Activated T-helper 9 cell treated with anti-CD3 and anti-CD28 coated beads, Interleukin-2, amount 50 U/mL, for 16 hours (primary cell): ENCODE data around the gene MTMR3.

Experiments used
- DNase-seq: peaks from one replicate; pipeline ENCODE4 v3.0.0-alpha.2; 2020; ENCODE audit warnings: low read depth

MTMR3 gene

DNA sequence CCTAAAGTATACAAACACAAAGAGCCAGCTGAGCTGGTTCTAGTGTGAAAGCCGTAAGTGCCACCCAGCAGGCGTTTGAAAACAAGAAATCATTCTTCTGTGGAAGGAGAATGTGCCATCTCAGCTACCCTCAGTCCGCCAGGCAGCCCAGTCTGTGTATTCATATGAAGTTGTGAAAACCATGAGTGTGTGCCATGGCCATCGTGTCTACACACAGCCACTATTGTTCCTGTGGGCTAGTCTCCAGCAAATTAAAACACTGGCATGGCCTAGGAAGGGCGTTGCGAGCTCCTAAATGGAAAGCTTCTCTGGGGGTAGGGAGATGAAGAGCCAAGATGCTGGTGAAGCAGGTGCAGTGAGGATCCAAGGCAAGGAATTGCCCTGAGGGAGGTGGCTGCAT is 145.8 kb downstream of the MTMR3 start:
- no peak for DNase-seq

DNA sequence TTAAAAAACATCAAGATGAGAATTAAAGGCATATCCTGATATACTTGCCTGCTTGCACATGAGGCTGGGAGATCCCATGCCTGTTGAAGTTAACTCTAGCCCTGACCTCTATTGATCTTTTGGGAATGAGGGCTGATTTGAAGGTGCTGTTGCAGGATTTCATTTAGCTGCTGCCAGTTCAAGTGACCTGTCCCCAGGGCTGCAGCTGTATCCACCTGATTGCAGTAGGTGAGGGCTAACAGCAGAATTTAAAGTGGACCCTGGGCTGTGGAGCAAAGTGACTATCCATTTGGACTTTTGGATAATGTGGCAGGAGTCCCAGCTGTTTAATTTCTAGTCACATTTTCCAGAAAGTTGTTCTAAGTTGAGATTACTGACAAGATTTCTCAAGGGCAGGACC is 146.5 kb downstream of the MTMR3 start:
- DNase-seq: no peak

DNA sequence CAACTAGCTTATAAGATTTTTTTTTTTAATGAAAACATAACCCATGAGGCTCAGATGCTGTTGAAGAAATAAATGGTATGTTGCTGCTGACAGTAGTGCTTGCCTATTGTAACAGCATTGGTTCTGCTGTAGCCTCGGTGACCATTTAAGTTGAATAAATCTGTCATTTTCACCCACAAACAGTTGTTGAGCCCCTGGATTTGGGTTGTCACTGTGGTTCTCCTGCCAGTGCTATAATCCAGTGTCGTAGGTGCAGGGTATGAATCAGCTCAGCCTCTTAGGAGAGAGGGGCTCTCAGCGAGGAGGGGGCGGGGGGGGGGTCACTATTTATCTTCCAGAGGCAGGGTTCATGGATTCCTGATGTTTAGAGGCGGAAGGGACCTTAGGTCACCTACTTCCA is 147.4 kb downstream of the MTMR3 start:
- no peak for DNase-seq

DNA sequence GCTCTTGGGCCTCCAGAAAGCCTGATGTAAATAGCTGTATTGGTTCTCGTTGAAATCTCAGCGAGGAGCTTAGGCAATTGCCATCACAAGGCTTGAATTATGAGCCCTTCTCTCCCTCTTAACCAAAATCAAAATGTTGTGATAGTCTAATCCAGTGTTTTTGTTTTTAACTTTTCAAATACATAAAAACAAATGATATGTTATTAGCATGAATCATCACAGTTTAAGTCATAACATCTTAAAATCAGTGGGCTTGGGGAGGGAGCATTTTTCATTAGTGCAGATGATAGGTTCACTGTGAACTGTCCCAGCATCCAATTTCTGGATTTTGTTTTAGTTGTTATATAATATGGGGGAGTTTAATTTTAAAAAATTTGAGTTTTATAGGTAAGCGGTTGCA is 148.4 kb downstream of the MTMR3 start:
- DNase-seq: no peak

DNA sequence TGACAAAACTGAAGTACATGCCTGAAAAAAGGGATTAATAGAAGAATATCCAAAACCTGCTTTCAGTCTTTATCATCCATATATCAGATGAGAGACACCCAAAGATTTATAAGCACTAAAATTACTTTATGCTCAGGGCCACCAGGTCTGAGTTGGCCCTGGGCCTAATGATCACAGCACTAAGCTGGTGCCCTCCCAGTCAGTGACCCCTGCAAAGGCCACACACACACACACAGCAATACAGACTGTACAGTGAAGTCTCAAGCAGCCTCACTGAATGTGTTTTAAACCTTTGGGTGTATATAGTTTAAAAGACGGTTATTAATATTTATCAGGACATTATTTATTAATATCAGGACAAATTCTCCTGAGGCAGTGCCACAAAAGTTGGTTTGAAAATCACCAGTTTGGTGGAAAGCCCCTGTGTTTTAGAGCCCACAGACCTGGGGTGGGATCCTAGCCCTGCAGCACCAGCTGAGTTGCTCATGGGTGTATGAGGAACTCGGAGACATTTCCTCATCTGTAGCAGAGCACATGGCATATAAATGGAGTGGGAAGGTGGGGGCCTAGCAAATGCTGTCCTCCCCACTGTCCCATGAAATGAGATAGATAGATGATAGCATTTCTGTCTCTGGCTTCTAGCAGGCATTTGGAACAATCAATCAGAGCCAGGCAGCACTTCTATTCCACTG is 148.9 kb downstream of the MTMR3 start:
- no peak for DNase-seq

DNA sequence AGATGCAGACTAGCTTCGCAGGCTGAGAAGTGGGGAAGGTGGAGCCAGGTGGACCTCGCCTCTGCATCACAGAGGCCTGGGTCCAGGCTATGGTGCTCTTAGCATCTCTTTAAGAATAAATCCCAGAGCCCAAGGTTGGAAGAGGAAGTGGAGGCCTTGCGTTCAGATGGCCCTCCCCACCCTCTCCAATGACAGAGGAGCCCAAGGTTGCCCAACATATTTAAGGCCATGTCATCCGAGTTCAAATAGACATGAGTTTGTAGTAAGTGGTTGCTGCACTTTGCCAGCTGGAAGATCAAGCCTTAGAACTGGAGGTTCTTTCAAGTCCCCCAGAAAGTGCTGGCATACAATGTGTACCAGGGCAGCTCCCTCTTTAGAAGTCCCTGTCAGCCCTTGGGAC is 150.2 kb downstream of the MTMR3 start:
- DNase-seq: no peak

DNA sequence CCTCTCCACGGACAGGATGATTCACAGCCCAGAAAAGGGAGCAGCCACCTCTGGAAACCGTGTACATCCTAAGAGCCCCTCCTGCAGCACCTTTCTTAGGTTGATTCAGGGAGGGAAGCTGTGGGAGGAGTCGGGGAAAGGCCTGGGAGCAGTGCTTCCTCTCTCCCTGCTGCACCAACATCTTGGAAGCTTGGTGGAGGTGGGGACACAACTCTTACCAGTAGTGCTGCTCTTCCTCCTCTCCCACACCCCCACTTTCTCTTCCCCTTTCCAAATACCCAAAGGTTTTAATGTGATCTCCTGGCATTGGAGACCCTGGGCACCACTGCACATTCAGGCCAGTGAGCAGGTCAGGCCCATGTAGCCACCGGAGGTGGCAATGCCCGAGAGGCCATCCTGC is 150.9 kb downstream of the MTMR3 start:
- DNase-seq: no peak

DNA sequence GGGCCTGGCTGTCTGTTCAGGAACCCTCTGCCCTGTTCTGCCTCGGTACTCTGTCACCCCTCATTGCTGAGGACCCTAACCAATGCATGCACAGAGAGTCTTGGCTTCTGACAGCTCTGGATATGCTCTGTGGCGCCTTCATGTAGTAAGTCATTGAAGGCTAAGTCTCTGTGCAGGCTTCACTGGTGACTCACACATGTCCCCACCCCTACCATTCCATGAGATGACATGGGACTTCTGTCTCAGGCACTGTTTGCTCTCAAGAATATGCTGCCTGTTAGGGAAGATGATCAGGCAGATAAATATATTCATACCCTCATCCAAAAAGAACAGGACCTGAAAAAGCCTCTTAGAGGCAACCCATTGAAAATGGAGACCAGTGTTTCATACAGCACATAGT is 153.7 kb downstream of the MTMR3 start:
- no peak for DNase-seq

DNA sequence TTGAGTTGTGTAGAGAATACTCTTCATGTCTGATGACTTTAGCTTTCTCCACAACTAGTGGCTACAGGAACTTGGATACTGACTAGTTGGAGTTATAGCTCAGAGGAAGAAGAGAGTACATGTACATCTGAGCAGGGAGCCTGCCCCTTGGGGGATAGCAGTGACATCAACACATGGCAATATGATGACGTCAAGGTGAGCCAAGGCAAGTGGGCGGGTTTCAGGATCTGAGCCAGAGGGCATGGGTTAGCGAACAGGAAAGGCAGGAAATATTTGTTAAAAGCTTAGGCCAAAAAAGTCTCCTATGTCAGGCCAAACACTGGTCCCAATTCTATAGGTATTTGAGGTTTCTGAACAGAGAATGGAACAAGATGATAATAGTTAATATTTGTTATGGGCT is 155.2 kb downstream of the MTMR3 start:
- DNase-seq: no peak

DNA sequence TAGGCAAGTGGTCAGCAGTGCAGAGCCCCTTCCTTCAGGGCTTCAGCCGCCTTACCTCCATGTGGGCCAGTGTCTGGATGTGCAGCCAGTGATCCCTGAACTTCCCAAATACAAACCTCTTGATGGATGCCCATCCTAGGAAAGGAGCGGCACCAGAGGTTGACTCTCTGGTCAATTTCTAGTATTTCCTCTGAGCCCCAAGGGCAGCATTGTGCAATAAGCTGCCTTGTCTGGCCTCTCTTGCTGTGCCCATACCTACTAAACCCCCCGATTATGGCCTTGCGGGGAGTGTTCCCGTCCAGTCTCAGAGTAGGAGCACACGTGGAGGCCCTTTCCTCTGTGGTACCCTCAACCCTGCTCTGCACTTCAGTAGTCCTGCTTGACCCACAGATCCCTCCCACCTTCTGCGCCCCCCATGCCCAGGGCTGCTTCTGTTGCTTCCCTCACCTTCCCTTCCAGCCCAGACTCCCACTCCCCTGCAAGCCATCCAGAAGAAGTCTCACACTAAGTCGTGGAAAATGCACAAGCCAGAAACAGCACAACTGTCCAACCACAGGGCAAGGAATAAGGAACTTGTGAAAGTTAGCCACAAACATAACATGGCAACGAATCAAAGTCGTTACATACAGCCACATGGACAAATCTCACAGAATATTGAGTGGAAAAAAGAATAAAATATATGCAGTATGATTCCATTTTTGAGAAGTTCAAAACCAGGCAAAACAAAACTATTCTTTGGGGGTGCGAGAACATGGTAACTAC is 157.7 kb downstream of the MTMR3 start:
- DNase-seq: no peak

DNA sequence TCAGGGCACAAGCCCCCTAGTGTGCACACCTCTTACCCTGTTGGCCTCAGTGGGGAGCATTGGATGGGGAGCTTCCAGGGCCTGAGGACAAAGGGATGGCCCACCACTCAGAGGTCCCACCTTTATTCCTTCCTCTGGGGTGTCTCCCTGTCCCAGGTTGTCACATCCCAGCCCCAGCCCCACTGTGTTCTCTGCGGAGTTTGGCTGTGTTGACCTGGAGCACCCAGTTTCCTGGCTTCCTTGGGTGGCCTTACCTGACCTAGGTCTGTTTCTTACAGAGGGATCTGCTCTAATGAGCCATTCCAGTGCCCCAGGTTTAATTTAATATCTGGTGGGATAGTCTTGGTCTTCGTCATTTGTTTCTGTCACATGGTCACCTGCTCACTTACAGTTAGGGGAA is 158.5 kb downstream of the MTMR3 start:
- no peak for DNase-seq

DNA sequence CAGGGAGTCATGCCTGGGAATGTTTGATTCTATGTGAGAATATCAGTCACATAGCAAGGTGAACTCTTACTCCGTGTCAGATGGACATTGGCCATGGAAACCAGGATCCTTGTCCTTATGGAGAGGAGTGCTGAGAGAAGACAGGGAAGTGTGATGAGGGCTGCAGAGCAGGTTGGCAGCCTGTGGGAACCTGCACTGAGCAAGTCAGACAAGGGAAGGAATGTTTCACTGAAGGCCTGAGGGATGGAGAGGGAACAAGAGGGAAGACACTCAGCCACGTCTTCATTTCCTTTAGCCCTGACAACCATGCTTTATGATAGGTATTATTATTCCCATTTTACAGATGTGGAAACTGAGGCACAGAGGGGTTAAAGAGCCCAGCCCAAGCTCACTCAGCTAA is 158.9 kb downstream of the MTMR3 start:
- no peak for DNase-seq

DNA sequence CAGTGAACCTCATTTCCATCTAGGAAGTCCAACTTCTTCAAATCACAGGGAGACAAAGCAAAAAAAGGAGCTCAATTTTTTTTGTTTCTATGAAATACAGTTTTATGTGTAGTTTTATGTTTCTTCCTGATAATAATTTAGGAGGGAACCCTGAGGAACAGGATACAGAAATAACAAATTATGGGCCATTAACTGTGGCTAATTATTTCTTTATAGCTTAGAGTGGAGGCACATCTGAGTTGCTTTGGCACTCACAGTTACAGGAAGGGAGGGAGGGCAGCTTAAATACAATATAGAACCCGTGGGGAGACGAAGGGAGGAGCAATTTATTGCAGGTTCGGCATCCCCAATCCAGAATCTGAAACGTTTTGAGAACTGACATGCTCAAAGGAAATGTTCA is 160.2 kb downstream of the MTMR3 start:
- no peak for DNase-seq

DNA sequence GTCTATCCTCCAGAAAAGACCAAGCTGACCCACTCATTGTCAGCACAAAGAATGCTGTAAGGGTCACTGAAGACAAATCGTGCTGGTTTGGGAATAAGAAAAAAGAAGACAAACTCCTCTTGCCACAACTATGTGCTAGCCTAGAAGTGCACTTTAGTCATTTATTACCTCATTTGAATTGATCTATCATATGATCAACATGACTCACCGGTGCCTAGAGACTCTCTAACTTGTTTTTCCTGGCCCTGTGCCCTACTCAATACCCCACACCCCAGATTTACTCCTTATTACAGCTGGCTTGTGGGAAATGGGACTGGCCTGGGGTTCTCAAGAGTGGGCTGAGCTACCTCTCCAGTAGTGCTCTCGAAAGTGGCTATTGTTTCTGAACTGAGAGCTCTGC is 161.4 kb downstream of the MTMR3 start:
- DNase-seq: no peak

DNA sequence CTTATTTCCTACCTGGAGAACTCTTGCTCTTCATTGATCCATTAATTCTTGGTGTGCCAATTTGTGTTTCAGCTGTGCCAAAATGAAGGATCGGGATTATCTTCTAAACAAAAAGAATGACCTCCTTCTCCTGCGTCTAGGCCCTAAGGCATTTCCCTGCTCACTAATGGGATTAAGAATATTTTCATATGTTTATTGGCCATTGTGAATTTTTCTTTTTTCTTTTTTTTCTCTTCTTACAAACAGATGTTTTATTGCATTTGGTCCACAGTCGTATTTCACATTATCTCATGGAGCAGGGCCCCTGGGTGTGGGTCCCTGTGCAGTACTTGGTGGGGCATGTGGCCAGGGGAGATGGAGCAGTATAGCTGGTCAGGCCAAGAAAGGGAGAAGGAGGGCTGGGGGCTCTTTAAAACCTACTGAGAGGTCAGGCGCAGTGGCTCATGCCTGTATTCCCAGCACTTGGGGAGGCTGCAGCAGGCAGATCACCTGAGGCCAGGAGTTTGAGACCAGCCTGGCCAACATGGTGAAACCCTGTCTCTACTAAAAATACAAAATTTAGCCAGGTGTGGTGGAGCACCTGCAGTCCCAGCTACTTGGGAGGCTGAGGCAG is 162.0 kb downstream of the MTMR3 start:
- DNase-seq: no peak

DNA sequence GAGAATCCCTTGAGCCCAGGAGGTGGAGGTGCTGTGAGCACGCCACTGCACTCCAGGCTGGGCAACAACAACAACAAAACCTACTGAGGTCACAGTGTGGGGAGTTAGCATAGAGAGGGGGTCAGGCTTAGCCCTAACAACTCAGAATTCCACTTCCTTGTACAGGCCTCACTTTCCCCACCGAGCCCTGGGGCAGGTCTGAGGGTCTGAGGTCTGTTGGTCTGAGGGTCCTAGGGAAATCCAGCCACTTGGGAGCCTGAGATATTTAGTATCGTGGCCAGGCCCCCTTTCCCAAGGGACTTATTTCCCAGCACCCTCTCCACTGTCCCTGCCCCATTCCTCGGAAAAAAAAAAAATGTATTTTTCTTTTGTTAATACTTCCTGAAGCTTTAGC is 162.5 kb downstream of the MTMR3 start:
- no peak for DNase-seq

DNA sequence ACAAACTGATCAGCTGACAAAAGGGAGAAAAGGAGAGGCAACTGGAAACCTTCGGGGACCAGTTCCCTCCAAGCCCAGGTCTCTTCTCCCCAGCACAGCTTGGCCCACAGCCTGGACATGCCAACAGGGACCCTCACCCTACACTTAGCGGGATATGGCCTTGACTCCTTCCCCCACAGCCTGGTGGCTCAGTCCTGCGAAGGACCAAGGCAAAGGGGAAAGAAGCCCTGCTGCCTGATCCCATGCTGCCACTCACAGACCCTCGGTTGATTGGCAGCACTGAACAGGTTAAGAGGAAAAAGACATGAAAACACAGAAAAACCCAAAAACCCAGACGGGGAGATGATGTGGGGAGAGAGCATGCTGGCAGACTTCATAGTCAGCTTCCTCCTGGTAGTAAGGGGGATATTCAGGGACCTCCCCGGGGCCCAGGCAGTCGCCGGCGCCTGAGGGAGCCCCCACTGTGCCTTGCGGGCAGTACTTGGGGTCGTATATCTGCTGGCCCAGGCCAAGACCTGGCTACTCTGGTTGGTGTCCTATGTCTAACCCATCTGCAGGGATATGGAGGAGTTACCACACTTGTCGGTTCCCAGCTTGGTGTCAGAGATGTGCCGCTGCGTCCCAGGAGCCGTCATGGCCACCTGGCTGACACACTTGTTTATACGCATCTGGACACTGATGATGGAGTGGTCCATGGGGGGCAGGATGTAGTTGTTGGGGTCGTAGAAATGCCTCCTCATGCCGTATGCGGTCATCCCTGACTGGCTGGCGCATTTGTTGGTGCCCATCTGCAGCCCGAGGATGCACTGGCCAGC is 163.1 kb downstream of the MTMR3 start:
- no peak for DNase-seq

DNA sequence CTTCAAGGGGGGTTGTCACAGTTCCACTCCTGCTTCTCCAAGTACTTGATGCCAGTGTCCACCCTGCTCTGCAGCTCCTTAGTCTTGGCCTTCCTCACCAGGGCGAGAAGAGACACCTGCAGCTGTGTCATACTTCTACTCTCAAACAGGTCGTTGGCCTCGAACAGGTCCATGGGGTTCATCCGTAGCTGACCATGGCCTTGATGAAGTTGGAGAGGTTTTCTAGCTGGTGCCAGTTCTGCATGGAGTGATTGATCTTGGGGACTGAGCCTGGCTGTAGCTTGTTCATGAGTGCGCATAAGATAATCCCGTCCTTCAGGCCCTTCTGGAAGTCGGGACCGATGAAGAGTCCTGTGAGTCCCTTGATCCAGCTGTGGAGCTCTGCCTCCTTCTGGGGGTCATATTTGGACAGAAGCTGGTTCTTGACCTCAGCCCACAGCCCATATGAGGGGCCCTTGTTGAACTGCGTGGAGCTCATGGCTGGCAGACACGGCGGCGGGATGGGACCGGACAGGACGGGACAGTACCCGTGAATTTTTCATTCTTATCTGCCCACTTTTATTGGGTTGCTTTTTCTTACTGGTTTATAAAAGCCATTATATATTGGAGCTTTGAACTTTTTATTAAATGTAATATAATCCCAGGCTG is 163.9 kb downstream of the MTMR3 start:
- DNase-seq: no peak

DNA sequence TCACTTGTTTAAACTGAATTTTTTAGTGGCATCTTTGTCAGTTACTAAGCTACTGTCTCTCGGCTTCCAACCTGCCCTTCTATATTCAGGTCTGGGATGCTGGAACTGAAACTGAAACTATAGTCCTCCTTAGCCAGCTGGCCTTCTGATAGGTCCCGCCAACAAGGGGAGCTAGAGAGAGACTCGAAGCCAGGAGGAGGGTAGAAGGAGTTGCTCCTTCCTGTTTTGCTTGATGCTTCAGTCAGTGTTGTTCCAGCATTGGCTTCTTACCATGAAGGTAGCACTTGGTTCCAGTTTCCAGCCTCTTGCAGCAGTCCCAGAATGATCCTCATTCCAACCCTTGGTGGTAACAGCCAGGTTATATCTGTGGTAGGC is 164.4 kb downstream of the MTMR3 start:
- no peak for DNase-seq

DNA sequence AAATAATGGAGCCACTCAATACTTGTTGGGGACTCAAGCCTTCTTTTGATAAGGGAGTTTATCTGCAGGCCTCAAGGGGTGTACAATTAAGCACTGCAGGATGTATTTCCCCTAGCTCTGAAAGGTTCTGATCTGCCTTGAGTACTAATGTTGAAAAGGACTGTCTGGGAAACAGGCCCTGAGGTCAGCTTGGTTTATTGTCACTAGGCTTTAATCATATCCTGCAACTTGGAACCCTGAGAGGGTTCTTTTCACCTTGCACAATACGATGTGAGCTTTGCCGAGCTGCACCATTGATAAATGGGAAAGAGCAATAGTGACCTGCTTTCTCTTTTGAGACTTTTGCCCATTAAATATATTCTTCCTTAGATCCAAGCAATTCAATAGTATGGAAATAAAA is 165.7 kb downstream of the MTMR3 start:
- no peak for DNase-seq

DNA sequence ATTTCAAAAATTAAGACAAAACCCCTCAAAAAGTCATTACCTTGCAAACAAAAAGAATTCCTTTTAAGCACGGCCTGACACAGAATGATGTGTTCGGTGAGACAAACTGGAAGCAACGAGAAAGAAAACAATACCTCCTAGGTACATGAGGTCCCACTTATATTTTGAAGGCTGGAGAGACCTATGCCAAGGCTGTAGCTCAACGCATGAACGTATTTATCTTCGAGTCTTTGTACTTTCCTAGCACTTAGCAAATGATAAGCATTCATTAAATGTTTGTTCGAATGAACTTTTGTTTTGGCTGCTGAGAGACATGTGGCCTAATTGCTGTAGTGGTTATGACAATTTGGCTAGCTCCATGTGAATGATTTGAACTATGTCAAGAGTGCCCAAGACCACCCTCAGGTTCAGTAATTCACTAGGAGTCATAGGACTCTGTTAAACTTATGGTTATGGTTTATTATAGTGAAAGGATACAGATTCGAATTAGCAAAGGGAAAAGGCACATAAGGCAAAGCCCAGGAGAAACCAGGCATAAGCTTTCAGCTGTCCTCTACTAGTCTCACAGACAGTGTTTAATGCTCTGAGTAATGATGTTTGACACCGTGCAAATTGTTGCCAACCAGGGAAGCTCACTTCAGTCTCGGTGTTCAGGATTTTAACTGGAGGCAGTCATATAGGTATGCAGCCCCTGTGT is 171.2 kb downstream of the MTMR3 start:
- no peak for DNase-seq

DNA sequence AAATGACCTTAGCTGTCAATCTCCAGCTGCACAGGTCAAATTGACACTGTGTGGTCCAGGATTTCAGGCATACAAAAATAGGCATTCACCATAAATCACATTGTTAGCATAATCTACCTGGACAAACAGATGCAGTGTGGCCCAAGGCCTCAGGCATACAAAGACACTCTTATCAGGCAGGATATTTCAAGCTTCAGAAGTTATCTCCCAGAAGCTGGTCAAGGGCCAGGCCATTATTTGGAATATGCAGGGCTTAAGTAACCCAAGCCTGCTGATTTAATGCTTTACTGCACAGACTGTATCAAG is 171.7 kb downstream of the MTMR3 start:
- no peak for DNase-seq
